Erythroblast (primary cell): ENCODE results near the gene KIF26B.

Experiments
- DNase-seq, 2 experiments: peaks; one replicate each; lab custom pipeline; 2025; lab: John Stamatoyannopoulos, UW
- GATA1 ChIP-seq: IDR thresholded peaks from 2 replicates; pipeline ENCODE4 v1.6.1; 2011; ENCODE audit warnings: low read depth, mild to moderate bottlenecking, control low read depth, low read length, moderate library complexity
- POLR2A ChIP-seq: IDR thresholded peaks from 2 replicates; pipeline ENCODE4 v1.6.1; 2011; ENCODE audit warnings: mild to moderate bottlenecking, low read length

Gene KIF26B

GRCh38 chr1:245154429-245155271 lies at the start of gene KIF26B:
Gene KIF26B, plus strand, starts transcription at chr1:245154985. Its CDS starts 440 bp downstream, at chr1:245155425.
- peak; percentile 21 to 32 for DNase-seq
- TF ChIP-seq GATA1 (no peak), POLR2A (no peak)

GRCh38 chr1:245105042-245105441 lies 49.7 kb upstream of the KIF26B start:
- no peak for DNase-seq
- TF ChIP-seq POLR2A: no peak
- TF ChIP-seq GATA1: no peak

DNA sequence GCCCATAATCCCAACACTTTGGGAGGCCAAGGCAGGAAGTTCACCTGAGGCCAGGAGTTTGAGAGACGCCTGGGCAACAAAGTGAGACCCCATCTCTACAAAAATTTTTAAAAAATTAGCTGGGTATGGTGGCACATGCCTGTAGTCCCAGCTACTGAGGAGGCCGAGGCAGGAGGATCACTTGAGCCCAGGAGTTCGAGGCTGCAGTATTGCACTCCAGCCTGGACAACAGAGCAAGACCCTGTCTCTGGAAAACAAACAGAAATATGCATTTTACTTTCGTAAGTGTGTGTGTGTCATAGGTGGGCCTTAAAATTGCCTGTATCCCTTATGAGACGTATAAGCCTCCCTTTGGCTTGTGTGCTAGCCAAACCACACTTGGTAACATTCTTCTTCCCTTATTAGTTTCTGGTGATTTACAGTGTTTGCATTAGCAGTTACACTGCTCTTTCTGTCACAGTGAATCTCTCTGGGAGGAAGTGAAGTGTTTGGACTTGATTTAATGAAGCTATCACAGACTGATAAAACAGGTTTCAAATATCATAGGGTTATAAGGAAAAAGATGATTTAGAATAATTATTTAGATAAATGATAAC lies 48.9 kb upstream of the KIF26B start:
- TF ChIP-seq GATA1 (no peak), POLR2A (no peak)
- DNase-seq: no peak

DNA sequence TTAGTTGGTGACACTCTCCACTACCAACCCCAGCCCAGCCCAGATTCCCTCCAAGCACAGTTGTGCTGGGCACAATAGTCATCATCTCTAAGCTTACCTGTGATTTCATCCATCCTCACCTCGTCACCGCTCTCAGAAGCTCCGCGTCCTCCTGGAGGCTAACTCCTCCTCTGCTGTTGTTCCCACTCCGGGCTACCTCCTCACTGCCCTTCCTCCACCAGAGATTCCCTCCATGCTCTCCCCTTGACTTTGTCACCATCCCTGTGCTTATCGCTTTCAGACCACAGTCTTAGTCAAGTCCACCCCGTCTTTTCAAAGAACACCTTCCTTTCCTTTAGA lies 47.0 kb upstream of the KIF26B start:
- TF ChIP-seq GATA1: no peak
- no peak for TF ChIP-seq POLR2A
- no peak for DNase-seq

DNA sequence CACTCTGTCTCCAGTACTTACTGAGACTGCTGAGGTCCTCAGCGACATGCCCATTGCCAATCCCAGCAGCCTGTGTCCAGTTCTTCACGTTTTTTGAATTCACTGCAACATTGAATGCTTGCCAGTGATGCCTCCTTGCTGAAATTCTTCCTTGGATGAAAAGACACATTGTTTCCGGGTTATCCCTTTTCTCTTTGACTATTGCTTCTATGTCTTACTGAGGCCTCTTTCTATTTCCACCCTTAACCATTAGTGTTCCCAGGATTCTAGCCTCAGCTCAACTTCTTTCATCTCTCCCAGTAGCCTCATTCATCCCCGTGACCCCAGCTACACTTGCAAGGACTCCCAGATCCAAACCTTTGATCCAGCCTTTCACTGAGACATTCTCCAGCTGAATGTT lies 46.5 kb upstream of the KIF26B start:
- TF ChIP-seq POLR2A (no peak), GATA1 (no peak)
- DNase-seq: no peak

DNA sequence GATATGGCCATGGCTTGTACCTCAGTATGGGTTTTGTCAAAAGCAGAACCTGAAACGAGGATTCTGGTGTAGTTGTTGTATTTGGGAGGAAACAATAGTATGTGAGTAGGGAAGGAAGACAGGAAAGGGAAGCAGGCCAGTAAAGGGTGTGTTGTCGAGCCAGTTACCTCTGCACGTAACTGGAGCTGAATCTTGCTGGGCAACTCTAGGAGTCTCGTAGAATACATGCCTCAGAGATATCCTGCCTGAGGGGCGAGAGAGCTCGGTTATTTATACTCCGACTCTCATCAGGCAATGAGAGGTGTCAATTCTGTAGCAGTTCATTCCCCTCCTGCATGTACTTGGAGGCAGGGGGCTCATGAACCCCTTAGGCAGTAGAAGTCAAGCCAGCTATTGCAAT lies 45.9 kb upstream of the KIF26B start:
- TF ChIP-seq GATA1: no peak
- DNase-seq: no peak

DNA sequence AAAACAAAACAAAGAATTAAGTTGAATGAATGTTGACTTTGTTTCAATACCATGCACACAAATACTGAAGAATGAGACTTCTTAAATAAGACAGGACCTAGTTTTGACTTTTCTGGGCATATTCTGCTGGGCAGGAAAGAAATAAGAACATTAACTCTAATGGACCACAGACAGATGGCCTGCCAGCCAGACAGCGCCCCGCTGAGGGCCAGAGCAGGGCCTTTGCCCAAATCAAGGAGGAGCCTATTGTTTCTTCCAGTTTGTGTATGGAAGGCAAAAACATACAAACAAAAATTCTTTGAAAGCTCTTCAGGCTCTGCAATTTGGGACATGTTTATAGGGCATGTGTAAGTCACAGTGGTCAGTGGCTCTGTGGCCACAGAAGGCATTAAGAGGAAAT lies 44.4 kb upstream of the KIF26B start:
- TF ChIP-seq POLR2A: no peak
- no peak for TF ChIP-seq GATA1
- no peak for DNase-seq

DNA sequence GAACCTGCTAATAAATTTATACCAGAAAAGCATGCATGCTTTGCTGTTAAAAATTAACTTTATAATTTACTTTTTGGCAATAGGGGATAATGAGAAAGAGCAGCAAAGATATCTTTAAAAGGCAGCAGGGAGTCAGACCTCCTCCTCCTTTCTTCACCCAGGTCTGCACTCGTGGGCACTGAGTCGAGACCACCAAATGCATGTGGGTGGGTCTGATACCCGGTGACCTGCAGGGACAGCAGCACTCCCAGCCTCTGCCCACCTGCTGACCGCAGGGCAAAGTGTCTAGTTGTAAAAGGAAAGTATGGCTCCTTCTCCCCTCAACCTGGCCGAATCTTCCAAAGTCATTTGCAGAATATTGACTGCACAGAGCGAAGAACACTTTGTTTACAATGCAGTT lies 43.7 kb upstream of the KIF26B start:
- no peak for TF ChIP-seq GATA1
- TF ChIP-seq POLR2A: no peak
- DNase-seq: no peak

DNA sequence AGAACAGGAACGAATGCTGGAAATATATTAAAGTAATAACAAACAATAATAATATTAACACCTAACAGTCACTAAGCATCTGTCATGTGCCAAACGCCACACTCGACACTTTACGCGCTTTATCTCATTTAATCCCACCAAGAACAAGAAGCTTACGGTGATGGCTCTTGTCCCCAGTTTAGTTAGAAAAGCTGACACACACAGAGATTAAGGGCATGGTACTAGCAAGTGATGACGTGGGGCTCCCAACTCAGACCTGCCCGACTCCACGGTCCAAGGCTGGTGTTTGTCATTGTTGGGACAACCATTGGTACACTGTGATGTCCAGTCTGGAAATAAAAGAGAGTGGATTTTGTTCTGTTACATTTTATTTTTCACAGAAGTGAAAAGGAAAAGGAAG lies 41.1 kb upstream of the KIF26B start:
- no peak for DNase-seq
- TF ChIP-seq GATA1: no peak
- no peak for TF ChIP-seq POLR2A

- no peak for DNase-seq
- no peak for TF ChIP-seq POLR2A
- no peak for TF ChIP-seq GATA1
Measured at GRCh38 chr1:245116131-245116530, 38.7 kb upstream of the KIF26B start.

DNA sequence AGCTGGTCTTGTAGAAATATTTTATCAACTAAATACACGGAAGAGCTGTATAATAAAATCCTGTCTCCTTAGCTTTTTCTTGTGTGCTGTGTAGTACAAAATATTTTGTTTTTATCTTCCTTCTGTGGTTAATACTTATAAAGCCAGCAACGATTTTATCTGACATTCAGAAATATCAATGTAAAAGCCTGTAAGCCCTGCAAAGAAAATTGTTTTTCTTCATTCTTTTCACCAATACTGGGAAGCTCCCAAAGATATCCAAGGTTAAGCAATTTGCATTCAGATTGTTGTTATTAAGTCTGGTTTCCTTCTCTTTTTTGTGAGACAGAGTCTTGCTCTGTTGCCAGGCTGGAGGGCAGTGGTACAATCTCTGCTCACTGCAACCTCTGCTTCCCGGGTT lies 38.0 kb upstream of the KIF26B start:
- TF ChIP-seq GATA1: no peak
- TF ChIP-seq POLR2A: no peak

DNA sequence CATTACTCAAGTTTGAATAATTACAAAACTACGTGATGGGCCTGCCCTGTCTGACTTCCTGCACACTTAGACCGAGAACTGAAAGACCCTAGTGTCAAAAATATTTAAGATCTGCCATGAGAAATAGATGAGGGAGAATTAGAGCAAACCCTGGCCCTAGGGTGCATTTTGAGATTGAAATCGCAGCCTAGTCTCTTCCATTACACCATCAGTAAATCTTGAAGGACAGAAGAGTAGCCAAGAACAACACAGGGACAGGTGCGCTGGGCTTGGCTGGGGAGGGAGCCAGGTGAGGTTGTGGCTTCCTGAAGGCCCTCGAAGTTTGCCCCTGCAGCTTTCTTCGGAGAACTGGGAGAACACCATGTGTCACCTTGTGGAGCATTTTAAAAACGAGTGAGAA lies 36.7 kb upstream of the KIF26B start:
- TF ChIP-seq POLR2A: no peak
- no peak for TF ChIP-seq GATA1
- no peak for DNase-seq

More for the DNA sequence above, 38.0 kb upstream of the KIF26B start:
- DNase-seq: no peak

DNA sequence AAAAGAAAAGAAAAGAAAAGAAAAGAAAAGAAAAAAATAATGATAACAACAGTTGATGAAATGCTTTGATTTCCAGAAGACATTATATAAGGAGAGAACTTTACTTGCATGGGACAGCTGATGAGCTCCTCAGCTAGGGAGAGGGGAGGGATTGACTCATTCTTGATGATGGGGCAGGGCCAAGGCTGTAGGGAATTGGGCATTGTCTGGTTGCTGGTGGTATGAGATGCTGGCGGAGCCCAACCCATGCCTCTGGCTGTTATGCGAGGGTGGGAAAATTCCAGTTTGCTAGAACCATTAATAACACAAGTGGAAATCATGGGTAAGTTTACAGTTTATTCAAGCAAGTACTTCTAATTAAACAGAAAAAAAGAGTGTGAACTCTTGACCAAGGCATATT lies 36.0 kb upstream of the KIF26B start:
- DNase-seq: no peak
- no peak for TF ChIP-seq POLR2A
- TF ChIP-seq GATA1: no peak

DNA sequence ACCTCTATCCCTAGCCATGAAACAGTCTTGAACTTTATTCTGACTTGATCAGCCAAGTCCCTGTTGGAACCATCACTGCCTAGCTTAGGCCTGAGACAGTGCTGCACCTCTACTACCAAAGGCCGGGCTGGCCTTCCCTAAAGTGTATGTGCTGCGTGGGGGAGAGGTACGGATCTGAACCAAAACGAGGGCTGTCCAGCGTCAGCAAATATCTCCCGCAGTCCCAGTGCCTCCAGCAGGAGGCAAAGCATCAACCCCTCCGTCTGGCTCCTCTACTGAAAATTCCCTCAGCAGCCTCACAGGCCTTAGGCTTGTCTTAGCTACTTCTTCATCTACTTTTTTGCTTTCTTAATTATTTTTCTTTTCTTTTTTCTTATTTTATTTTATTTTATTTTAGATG lies 33.3 kb upstream of the KIF26B start:
- DNase-seq: no peak

More for the DNA sequence above, 33.3 kb upstream of the KIF26B start:
- TF ChIP-seq POLR2A (no peak), GATA1 (no peak)
